ENCODE measurements around the gene ZCCHC17.

DNA sequence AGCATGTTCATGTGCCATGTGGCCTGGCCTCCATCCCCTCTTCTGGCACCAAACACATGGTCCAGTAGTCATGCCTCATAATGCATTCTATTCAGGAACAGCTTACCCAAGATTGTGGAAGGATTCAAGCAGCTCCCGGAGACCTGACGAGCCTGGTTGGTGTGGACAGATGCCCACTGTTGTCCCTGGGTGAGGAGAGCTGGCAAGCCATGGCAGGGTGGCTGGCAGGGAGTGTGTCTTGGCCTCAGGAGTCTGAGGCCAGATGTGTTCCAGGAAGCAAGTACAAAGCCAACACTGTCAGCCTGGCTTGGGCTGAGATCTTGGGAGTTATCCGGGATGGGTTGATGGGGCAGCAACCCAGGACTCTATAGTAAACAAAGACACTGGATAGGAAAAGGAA lies 83.3 kb downstream of the ZCCHC17 start:
- no peak for TF ChIP-seq EZH2 (IDR thresholded peaks at IDR 0.05; ENCODE audit: low read depth)
- TF ChIP-seq, protein P1, sequence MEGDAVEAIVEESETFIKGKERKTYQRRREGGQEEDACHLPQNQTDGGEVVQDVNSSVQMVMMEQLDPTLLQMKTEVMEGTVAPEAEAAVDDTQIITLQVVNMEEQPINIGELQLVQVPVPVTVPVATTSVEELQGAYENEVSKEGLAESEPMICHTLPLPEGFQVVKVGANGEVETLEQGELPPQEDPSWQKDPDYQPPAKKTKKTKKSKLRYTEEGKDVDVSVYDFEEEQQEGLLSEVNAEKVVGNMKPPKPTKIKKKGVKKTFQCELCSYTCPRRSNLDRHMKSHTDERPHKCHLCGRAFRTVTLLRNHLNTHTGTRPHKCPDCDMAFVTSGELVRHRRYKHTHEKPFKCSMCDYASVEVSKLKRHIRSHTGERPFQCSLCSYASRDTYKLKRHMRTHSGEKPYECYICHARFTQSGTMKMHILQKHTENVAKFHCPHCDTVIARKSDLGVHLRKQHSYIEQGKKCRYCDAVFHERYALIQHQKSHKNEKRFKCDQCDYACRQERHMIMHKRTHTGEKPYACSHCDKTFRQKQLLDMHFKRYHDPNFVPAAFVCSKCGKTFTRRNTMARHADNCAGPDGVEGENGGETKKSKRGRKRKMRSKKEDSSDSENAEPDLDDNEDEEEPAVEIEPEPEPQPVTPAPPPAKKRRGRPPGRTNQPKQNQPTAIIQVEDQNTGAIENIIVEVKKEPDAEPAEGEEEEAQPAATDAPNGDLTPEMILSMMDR (conservative IDR thresholded peaks at IDR 0.05): no peak

Data from PC-9 (cell line).